AG04449 (cell line): ENCODE results near the gene KIF6.

Source experiments
- CTCF ChIA-PET: fragments of 350-600 bp; formaldehyde crosslinking; extraction: SDS; loops from one replicate; lab custom pipeline; 2021; ENCODE audit warnings: antibody characterized with exemption; lab: Yijun Ruan, JAX
- POLR2A ChIA-PET: fragments of 400-600, 350-600 bp; formaldehyde crosslinking; extraction: SDS; loops from one replicate; lab custom pipeline; 2020; ENCODE audit warnings: antibody characterized with exemption, inconsistent platforms; lab: Yijun Ruan, JAX
- DNase-seq: peaks from one replicate; pipeline ENCODE4 v3.0.0-alpha.2; 2010; ENCODE audit warnings: low read depth, low spot score
- H3K4me3 ChIP-seq: 2 replicates; pipeline ENCODE4 v1.5.1; 2011; ENCODE audit warnings: low read depth, mild to moderate bottlenecking, control low read depth, low read length
- CTCF ChIP-seq: IDR thresholded peaks from one replicate; pipeline ENCODE4 v1.5.1; 2011; ENCODE audit warnings: mild to moderate bottlenecking, moderate library complexity, low read length, control low read depth, inconsistent platforms; ENCODE audit not compliant: insufficient read depth; ENCODE audit errors: missing control alignments

KIF6 gene

GRCh38 chr6:39445667-39446066, 279.5 kb downstream of the KIF6 start:
- H3K4me3 ChIP-seq: no peak overlapping the region
- CTCF ChIA-PET: no interaction called here
- TF ChIP-seq CTCF: no peak
- DNase-seq: no peak
- POLR2A ChIA-PET: no interaction called here

- no peak for DNase-seq
- CTCF ChIA-PET: no interaction called here
- TF ChIP-seq CTCF: no peak
- no peak overlapping the region for H3K4me3 ChIP-seq
- POLR2A ChIA-PET: no interaction called here
Observed at GRCh38 chr6:39444479-39445019, 280.7 kb downstream of the KIF6 start.

GRCh38 chr6:39441986-39442385, 283.2 kb downstream of the KIF6 start:
- DNase-seq: no peak
- no peak for TF ChIP-seq CTCF
- H3K4me3 ChIP-seq: no peak overlapping the region
- CTCF ChIA-PET: no interaction called here
- POLR2A ChIA-PET: no interaction called here

DNA sequence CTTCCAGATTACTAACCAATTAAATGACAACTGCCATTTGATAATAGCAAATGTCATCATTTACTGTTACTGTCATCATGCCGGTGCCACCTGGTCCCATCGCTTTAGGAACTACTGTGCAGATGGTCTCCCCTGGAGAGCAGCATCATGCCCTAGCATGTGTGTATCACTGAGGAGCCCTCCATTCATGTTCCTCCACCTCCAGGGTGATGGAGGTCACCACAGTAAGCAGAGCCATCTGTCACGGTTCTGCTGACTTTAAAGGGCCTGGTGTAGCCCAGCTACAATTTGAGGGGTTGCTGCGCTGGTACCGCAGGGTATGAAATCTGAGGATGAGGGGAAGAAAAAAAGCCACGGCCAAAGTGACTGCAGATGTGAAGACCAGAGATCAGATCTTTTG, 283.9 kb downstream of the KIF6 start:
- TF ChIP-seq CTCF: no peak
- DNase-seq: no peak
- CTCF ChIA-PET: no interaction called here
- POLR2A ChIA-PET: no interaction called here
- no peak overlapping the region for H3K4me3 ChIP-seq

DNA sequence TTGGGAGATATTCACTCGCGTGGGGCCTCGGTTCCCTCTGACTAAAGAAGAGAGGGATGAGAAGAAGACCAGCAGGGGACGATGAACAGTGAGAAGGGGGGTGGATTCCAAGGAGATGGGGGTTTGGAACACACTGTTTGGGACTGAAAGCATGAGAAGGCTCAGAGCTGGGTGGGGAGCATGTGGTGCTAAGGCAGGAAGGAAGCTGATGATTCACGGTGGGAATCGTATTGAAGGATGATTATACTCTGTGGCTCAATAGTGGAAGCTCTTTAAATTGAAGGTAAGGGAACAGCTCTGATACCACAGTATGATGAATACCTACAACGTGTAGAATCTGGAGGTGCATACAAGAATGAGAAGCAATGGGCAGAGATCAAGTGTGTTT, 285.2 kb downstream of the KIF6 start:
- POLR2A ChIA-PET: no interaction called here

DNA sequence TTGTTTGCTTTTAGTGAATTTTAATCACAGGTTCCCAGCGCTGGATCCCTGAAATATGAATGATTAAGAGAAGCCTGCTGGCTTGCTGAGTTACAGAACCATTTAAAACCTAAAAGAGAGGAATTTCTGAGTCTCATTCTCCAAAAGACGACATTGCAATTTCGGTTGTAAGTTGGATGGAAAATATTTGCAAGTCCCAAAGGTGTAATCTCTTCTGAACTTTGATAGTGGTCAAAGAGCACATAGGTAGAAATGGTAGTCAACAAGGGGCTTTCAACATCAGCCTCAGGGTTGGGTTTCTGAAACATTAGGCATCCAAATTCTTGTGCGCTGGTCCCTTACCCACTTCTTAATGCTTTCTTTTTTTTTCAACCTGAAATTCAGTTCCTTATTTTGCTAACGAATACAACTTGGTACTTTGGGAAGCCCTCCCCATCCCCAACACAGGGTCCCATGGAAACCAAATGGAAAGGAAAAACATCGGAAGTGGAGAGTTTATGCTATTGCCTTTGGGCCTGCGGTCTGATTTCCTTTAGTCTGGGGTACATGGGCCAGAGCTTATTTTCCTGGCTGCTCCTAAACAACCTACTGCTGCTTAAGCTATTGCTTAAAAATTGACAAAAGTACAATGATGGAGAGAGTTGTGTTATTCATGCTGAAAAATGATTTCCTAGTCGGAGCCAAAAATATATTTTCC, 285.7 kb downstream of the KIF6 start:
- ChIA-PET POLR2A (no interaction called here), CTCF (interaction anchor here (1.4 kb wide), 1 partner anchor 12 kb away, joined by 4 read pairs; no protein-coding TSS in a partner anchor)
- H3K4me3 ChIP-seq: no peak overlapping the region
- no peak for TF ChIP-seq CTCF
- no peak for DNase-seq

More for the DNA sequence above, 285.2 kb downstream of the KIF6 start:
- no peak for DNase-seq
- no peak overlapping the region for H3K4me3 ChIP-seq
- CTCF ChIA-PET: interaction anchor here (1.4 kb wide), 1 partner anchor 12 kb away, joined by 4 read pairs; no protein-coding TSS in a partner anchor
- TF ChIP-seq CTCF: no peak
